Stimulated activated CD8-positive, alpha-beta memory T cell treated with anti-CD3 and anti-CD28 coated beads, Interleukin-12 subunit alpha, Interleukin-12 subunit beta, amount 100 ng/mL, for 4 hours (primary cell): ENCODE data around the gene HIC1.

Source experiments
- DNase-seq: peaks from one replicate; pipeline ENCODE4 v3.0.0-alpha.2; 2020; ENCODE audit warnings: low read depth

The HIC1 gene

GRCh38 chr17:2060385-2060658 is 5.4 kb downstream of the HIC1 start:
- no peak for DNase-seq

- DNase-seq = no peak
These were observed 6.0 kb downstream of the HIC1 start for GRCh38 chr17:2060681-2061440.

- DNase-seq = no peak
These were observed 6.6 kb downstream of the HIC1 start for GRCh38 chr17:2061441-2061958.

GRCh38 chr17:2062571-2063183 is 7.8 kb downstream of the HIC1 start:
- no peak for DNase-seq

GRCh38 chr17:2063261-2064146 is 8.6 kb downstream of the HIC1 start:
- no peak for DNase-seq

GRCh38 chr17:2064147-2064489 is 9.2 kb downstream of the HIC1 start:
- DNase-seq = no peak

GRCh38 chr17:2064520-2064971 is 9.6 kb downstream of the HIC1 start:
- DNase-seq = no peak

- DNase-seq = no peak
These were observed 10.3 kb downstream of the HIC1 start for GRCh38 chr17:2064980-2065785.

- no peak for DNase-seq
These were observed 11.1 kb downstream of the HIC1 start for GRCh38 chr17:2065949-2066400.

- no peak for DNase-seq
These were observed 12.2 kb downstream of the HIC1 start for GRCh38 chr17:2067048-2067561.

- no peak for DNase-seq
These were observed 12.7 kb downstream of the HIC1 start for GRCh38 chr17:2067608-2068024.

- DNase-seq = no peak
These were observed 13.2 kb downstream of the HIC1 start for GRCh38 chr17:2068031-2068518.

GRCh38 chr17:2068519-2069051 is 13.7 kb downstream of the HIC1 start:
- DNase-seq = no peak

- no peak for DNase-seq
These were observed 15.5 kb downstream of the HIC1 start for GRCh38 chr17:2070241-2071023.

GRCh38 chr17:2071024-2071385 is 16.1 kb downstream of the HIC1 start:
- DNase-seq = no peak

GRCh38 chr17:2071455-2072281 is 16.8 kb downstream of the HIC1 start:
- DNase-seq = no peak

- no peak for DNase-seq
These were observed 20.0 kb downstream of the HIC1 start for GRCh38 chr17:2074919-2075318.

- no peak for DNase-seq
These were observed 20.6 kb downstream of the HIC1 start for GRCh38 chr17:2075336-2076086.
